PFSK-1 (cell line): ENCODE measurements around the gene TRMU.

ENCODE experiments used
- FOXP2 ChIP-seq: optimal IDR thresholded peaks from 2 replicates; pipeline ENCODE3; 2011; ENCODE audit warnings: borderline replicate concordance, control low read depth, inconsistent platforms; ENCODE audit not compliant: insufficient read depth; ENCODE audit errors: extremely low read length, extremely low read depth
- POLR2AphosphoS5 ChIP-seq: IDR thresholded peaks from 2 replicates; pipeline ENCODE4 v1.6.1; 2012; ENCODE audit warnings: low read depth, mild to moderate bottlenecking, control low read depth, low read length, moderate library complexity
- REST ChIP-seq, 2 experiments: IDR thresholded peaks; 2 replicates each; pipeline versions ENCODE4 v1.6.1 to v1.8.0; 2011 to 2012; ENCODE audit warnings: low read depth in 2 of 2, low read length in 2 of 2, control low read depth in 1 of 2, inconsistent platforms in 1 of 2, mild to moderate bottlenecking in 1 of 2, moderate library complexity in 1 of 2; ENCODE audit not compliant: insufficient read depth in 1 of 2
- SIN3A ChIP-seq: IDR thresholded peaks from 2 replicates; pipeline ENCODE4 v1.6.1; 2012; ENCODE audit warnings: mild to moderate bottlenecking, low read length, moderate library complexity, borderline replicate concordance; ENCODE audit not compliant: insufficient read depth
- TAF1 ChIP-seq: IDR thresholded peaks from 2 replicates; pipeline ENCODE4 v1.6.1; 2012; ENCODE audit warnings: low read length, control low read depth, borderline replicate concordance; ENCODE audit not compliant: insufficient read depth

GRCh38 chr22:46366801-46367706, 31.5 kb downstream of the TRMU start:
- TF ChIP-seq POLR2AphosphoS5 (no peak), SIN3A (no peak), TAF1 (no peak), REST (IDR thresholded peaks at IDR 0.05; ENCODE audit: insufficient read depth in 1 of 2, low read depth in 2 of 2, low read length in 2 of 2) (no peak), FOXP2 (no peak)
